Gastrocnemius medialis (tissue), 4 donors: ENCODE results near the gene TMPRSS2. TPM values are rescaled to one million over a fixed set of nuclear protein-coding genes. Genes with fewer than 3 reads are reported as not detected.

Source experiments
- ATAC-seq, 2 donors: fragments of 150-250 bp; one replicate each; pipeline ENCODE4 v1.9.1; 2016
- DNase-seq, 2 donors: peaks; one replicate each; pipeline ENCODE4 v3.0.0-alpha.2; 2019
- H3K27ac ChIP-seq, 4 donors: fragments of 200-600 bp; sonication (generic); 1 replicate in 1 of 4; 2 replicates in 3 of 4; pipeline ENCODE4 v1.5.1; 2016 to 2018; ENCODE audit warnings: mild to moderate bottlenecking in 2 of 4, moderate library complexity in 1 of 4
- H3K27me3 ChIP-seq, 3 donors: fragments of 200-600 bp; sonication (generic) in 2 of 3; 1 replicate in 1 of 3; 2 replicates in 2 of 3; pipeline versions ENCODE4 v1.5.1 to v1.6.0; 2016 to 2019; ENCODE audit warnings: mild to moderate bottlenecking in 1 of 3, moderate library complexity in 1 of 3
- H3K36me3 ChIP-seq, 2 donors: fragments of 200-600 bp; sonication (generic) in 1 of 2; one replicate each; pipeline ENCODE4 v1.5.1; 2017 to 2018
- H3K4me1 ChIP-seq, 2 donors: fragments of 200-600 bp; sonication (generic) in 1 of 2; one replicate each; pipeline ENCODE4 v1.5.1; 2016 to 2017; ENCODE audit warnings: mild to moderate bottlenecking in 2 of 2
- H3K4me3 ChIP-seq, 4 donors: fragments of 200-600 bp; sonication (generic) in 3 of 4; 1 replicate in 1 of 4; 2 replicates in 3 of 4; pipeline ENCODE4 v1.5.1; 2016 to 2019; ENCODE audit warnings: mild to moderate bottlenecking in 2 of 4
- H3K9me3 ChIP-seq, 3 donors: fragments of 200-600 bp; sonication (generic) in 2 of 3; 1 replicate in 1 of 3; 2 replicates in 2 of 3; pipeline ENCODE4 v1.5.1; 2016 to 2019
- POLR2A ChIP-seq, 2 donors: fragments of 450-650 bp; IDR thresholded peaks; one replicate each; pipeline ENCODE4 v1.6.1; 2017; ENCODE audit warnings: antibody characterized with exemption in 2 of 2, mild to moderate bottlenecking in 2 of 2, moderate library complexity in 2 of 2
- in situ Hi-C, 4 donors: fragments of 200-750 bp; cut with MboI; loops; one replicate each; pipeline versions ENCODE4 v1.15.0 to v1.8.0; 2017; ENCODE audit warnings: low sequenced_read_pairs in 4 of 4
- intact Hi-C: fragments of 100-400 bp; cut with DNase I; formaldehyde crosslinking; loops from one replicate; pipeline ENCODE4 v1.15.1; 2023; ENCODE audit warnings: low total_unique reads
- total RNA-seq, 4 donors: library from RNA; depleted of rRNA; stranded (reverse); fragments of >200 nt; gene quantifications; one replicate each; pipeline versions ENCODE4 v1.1.0 to v1.2.3, GENCODE V29; 2016
- TF ChIP-seq, protein P1 (sequence below), 5 experiments: fragments of 450-650 bp in 3 of 5; fragments of 200-600 bp in 2 of 5; sonication (generic) in 2 of 5; IDR thresholded peaks in 4 of 5; conservative IDR thresholded peaks in 1 of 5; 1 replicate in 4 of 5; 2 replicates in 1 of 5; pipeline ENCODE4 v1.5.1; 2016 to 2019; ENCODE audit warnings: antibody characterized with exemption in 5 of 5, mild to moderate bottlenecking in 3 of 5, moderate library complexity in 3 of 5

TMPRSS2 gene
- total RNA-seq, 4 donors from 2014 or later, result 0.09 to 1.2 TPM; not detected in 2

DNA sequence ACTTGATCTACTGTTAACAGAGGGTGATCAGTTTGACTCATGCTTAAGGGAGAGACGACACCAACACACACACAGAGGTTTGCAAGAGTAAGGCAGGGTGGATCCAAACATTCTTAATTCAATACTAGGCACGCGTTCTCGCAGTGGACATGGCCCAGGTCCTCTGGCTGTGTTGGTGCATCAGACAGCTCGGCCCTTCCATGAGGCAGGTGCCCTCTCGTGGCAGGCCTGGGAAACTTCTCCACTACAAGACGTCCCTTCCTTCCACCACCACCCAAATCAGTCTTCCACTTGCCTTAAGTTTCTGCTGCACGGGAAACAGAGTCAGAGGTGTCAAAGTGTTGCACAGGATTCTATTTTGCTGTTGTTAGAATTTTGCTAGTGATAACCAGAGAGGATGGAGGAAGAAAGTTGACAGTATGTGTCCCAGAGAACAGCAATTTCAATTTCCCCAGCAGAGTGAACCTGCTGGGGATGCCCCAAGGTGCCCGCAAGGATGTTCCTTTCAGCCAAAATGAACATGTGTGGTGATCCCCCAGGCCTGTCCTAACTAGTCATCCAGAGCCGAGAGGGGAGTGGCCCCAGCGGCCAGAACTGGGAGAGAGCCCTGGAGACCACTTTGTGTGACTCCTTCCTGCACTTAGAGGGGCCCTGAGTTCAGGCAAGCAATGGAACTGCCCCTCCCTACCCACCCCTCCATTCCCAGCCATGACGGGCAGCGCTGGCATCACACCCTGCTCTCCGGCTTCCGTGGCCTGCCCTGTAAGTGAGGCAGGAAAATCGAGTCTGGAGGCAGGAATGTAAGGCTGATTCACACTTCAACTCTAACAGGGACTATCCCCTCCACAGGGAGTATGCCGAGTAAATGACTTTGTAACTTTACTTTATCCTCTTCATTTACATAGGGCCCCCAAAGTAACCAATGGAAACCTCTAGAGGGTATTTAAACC is 47.1 kb downstream of the TMPRSS2 start:
- Histone ChIP-seq H3K4me3 (no peak overlapping the region), H3K27me3 (peaks cover 0 to 4% (median 0%) of the 10 kb centered on the region in 3 donors), H3K9me3 (no peaks in the 10 kb centered on the region), H3K27ac (no peak overlapping the region), H3K4me1 (no peaks in the 10 kb centered on the region), H3K36me3 (no peaks in the 10 kb centered on the region)
- no peak for TF ChIP-seq POLR2A (IDR thresholded peaks at IDR 0.05)
- TF ChIP-seq, protein P1, sequence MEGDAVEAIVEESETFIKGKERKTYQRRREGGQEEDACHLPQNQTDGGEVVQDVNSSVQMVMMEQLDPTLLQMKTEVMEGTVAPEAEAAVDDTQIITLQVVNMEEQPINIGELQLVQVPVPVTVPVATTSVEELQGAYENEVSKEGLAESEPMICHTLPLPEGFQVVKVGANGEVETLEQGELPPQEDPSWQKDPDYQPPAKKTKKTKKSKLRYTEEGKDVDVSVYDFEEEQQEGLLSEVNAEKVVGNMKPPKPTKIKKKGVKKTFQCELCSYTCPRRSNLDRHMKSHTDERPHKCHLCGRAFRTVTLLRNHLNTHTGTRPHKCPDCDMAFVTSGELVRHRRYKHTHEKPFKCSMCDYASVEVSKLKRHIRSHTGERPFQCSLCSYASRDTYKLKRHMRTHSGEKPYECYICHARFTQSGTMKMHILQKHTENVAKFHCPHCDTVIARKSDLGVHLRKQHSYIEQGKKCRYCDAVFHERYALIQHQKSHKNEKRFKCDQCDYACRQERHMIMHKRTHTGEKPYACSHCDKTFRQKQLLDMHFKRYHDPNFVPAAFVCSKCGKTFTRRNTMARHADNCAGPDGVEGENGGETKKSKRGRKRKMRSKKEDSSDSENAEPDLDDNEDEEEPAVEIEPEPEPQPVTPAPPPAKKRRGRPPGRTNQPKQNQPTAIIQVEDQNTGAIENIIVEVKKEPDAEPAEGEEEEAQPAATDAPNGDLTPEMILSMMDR (IDR thresholded peaks at IDR 0.05 in 4 of 5, conservative IDR thresholded peaks at IDR 0.05 in 1 of 5), result peak; percentile 40 to 73 (median 64)
- intact Hi-C loops, result loop anchor here (1.0 to 2.0 kb wide), 2 partner anchors 178 to 338 kb away; no protein-coding TSS in a partner anchor
- ATAC-seq, result peak; percentile 45 to 66
- in situ Hi-C loops, result loop anchor here in 3 of 4 donors (25.0 kb wide), 2 partner anchors 149 to 349 kb away; partner anchors contain the start of gene FAM3B (in 1 of the 3)
- DNase-seq, result peak; percentile 34

DNA sequence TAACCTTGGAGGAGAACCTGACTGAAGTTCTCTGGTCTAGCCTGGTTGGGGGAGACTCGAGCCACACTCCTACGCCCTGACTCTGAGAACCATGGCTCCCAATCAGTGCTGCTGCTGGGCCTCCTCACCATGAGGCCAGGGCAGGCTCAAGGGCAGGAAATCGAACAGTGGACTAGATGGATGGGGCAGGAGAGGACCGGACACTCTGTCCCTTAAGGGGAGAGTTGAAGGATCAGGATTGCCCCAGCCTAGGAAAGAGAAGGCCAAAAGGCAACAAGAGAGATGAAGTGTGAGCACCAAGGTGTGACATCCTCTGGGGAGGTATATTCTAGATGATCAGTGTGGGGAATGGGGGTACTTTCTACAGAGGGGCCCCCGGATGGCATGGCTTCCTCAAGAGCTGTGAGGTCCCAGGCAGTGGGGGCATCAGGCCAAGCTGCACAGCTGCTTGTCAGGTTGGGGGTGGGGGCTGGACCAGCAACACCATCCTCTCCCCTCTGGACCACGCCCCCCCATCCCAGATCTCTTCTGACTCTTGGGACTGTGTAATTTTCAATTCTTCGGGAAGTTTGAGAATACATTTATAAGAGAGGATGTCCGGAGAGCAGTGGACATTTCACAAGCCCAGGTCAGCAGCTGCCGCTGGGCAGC is 47.9 kb downstream of the TMPRSS2 start:
- H3K36me3 ChIP-seq, result no peaks in the 10 kb centered on the region
- in situ Hi-C loops (loop anchor here in 3 of 4 donors (10.0 to 25.0 kb wide), 3 partner anchors 148 to 348 kb away; partner anchors contain the start of gene FAM3B (in 1 of the 3)), intact Hi-C loops (loop anchor here (1.0 to 2.0 kb wide), 2 partner anchors 177 to 337 kb away; no protein-coding TSS in a partner anchor)

GRCh38 chr21:41458559-41458958 is 49.4 kb downstream of the TMPRSS2 start:
- H3K36me3 ChIP-seq, result no peaks in the 10 kb centered on the region
- H3K4me3 ChIP-seq, result no peak overlapping the region
- TF ChIP-seq, protein P1 (IDR thresholded peaks at IDR 0.05 in 4 of 5, conservative IDR thresholded peaks at IDR 0.05 in 1 of 5), result no peak
- TF ChIP-seq POLR2A (IDR thresholded peaks at IDR 0.05), result no peak
- no peaks in the 10 kb centered on the region for H3K9me3 ChIP-seq
- H3K27ac ChIP-seq, result no peak overlapping the region
- in situ Hi-C loops, result loop anchor here in 3 of 4 donors (10.0 to 25.0 kb wide), 3 partner anchors 146 to 346 kb away; partner anchors contain the start of gene FAM3B (in 1 of the 3)
- ATAC-seq, result no peak
- no peaks in the 10 kb centered on the region for H3K4me1 ChIP-seq
- intact Hi-C loops, result no loop called here
- DNase-seq, result no peak
- H3K27me3 ChIP-seq, result no peaks in the 10 kb centered on the region

More for the DNA sequence above, 47.9 kb downstream of the TMPRSS2 start:
- Histone ChIP-seq H3K9me3 (no peaks in the 10 kb centered on the region), H3K4me1 (no peaks in the 10 kb centered on the region), H3K27me3 (peaks cover 0 to 4% (median 0%) of the 10 kb centered on the region in 3 donors), H3K4me3 (no peak overlapping the region), H3K27ac (no peak overlapping the region)
- no peak for DNase-seq
- TF ChIP-seq POLR2A (IDR thresholded peaks at IDR 0.05), result no peak
- TF ChIP-seq, protein P1 (IDR thresholded peaks at IDR 0.05 in 4 of 5, conservative IDR thresholded peaks at IDR 0.05 in 1 of 5), result no peak
- ATAC-seq, result no peak

- ATAC-seq, result no peak
- H3K9me3 ChIP-seq, result no peaks in the 10 kb centered on the region
- no peak for DNase-seq
- H3K4me3 ChIP-seq, result no peak overlapping the region
- no peaks in the 10 kb centered on the region for H3K36me3 ChIP-seq
- no peaks in the 10 kb centered on the region for H3K4me1 ChIP-seq
- H3K27me3 ChIP-seq, result no peaks in the 10 kb centered on the region
- intact Hi-C loops (no loop called here), in situ Hi-C loops (loop anchor here in 3 of 4 donors (10.0 to 25.0 kb wide), 3 partner anchors 146 to 346 kb away; partner anchors contain the start of gene FAM3B (in 1 of the 3))
- no peak overlapping the region for H3K27ac ChIP-seq
- TF ChIP-seq POLR2A (IDR thresholded peaks at IDR 0.05), result no peak
- TF ChIP-seq, protein P1 (IDR thresholded peaks at IDR 0.05 in 4 of 5, conservative IDR thresholded peaks at IDR 0.05 in 1 of 5), result no peak
Observed at GRCh38 chr21:41458121-41458520, 49.8 kb downstream of the TMPRSS2 start.
